HG02642 (cell line): ENCODE results near the gene CHPF.

Source experiments
- ATAC-seq: cut with Tn5 transposase; IDR thresholded peaks from one replicate; pipeline ENCODE4 v1.9.1; 2021; ENCODE audit warnings: mild to moderate bottlenecking; ENCODE audit not compliant: unreplicated experiment, poor library complexity

CHPF gene

GRCh38 chr2:219553463-219553963 is 9.9 kb upstream of the CHPF start:
- no peak for ATAC-seq

- no peak for ATAC-seq
Observed at GRCh38 chr2:219553168-219553417, 9.5 kb upstream of the CHPF start.

DNA sequence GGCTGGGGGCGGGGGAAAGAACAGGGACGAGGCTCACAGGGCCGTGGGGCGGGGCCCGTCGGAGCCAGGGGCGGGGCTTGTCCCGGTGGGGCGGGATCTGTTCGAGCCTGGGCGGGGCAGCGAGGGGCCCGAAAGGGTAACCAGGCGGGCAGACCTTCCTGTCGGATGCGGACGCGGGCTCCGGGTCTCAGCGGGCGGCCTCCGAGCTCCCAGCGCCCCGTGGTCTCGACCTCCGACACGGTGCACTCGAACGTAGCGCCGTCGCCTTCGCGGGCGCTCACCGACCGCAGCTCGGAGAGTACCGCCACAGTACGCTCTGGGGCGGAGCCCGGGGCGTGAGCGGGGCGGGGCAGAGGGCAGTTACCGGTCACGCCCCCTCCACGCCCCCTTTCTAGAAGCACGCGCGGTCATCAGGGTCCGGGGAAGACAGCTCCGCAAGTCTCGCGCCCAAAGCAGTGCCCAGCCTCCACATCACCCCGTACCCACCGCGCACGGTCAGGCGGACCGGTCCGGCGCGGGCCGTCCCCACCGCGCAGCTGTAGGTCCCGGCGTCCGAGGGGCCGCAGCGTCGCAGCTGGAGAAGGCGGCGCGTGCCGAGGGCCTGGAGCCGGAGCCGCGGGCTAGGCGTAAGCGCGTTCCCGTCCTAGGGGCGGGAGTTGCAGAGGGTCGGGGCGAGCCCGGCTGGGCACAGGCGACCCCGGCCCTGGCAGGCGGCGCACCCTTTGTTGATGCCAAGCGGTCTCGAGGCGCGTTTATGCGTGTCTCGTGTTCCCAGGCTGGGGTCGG is 9.0 kb upstream of the CHPF start:
- ATAC-seq = peak; percentile 90

DNA sequence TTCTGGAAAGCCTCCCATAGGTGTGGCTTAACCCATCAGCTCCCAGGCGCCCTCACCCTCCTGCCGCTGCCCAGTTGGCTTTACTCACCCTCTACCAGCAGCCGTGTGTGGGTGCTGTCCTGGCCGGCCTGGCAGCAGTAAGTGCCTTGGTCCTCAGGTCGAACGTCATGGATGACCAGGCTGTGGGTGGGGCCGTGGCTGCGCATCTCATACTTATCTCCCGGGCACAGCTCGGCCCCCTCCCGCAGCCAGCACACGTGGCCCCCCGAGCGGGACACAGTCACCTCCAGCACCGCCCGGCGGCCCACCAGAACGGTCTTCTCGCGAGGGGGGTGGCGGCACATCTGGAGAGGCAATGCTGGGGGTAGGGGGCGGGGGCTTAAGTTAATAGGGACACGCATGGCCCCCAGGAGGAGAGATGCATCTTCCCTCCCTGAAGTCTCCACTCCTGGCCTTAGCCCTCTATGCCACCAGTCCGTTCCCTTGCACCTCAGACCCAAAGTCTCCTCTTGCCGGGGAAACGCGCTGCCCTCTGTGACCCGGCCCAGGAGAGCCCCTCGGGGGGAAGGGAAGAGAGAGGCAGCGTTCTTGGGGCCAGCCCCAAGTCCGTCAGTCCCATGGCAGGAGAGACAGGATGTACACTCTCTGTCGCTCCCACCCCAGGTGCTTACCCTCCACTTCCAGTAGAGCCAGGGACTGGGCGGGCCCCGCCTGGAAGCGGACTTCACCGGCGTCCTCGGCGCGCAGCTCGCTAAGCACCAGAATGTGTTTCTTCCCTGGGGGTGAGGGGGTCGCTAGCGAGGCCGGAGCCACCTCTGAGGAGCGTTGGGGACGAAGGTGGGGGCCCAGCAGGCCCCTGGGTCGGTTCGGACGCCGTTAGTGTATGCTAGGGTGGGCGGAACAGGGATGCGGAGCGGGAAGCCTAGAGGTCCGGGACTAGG is 8.1 kb upstream of the CHPF start:
- ATAC-seq = peak; percentile 16

GRCh38 chr2:219549619-219550018 is 6.0 kb upstream of the CHPF start:
- no peak for ATAC-seq

- no peak for ATAC-seq
Observed at GRCh38 chr2:219548990-219549389, 5.4 kb upstream of the CHPF start.

- no peak for ATAC-seq
Observed at GRCh38 chr2:219547621-219548020, 4.0 kb upstream of the CHPF start.

GRCh38 chr2:219545943-219546352 is 2.3 kb upstream of the CHPF start:
- ATAC-seq = no peak

DNA sequence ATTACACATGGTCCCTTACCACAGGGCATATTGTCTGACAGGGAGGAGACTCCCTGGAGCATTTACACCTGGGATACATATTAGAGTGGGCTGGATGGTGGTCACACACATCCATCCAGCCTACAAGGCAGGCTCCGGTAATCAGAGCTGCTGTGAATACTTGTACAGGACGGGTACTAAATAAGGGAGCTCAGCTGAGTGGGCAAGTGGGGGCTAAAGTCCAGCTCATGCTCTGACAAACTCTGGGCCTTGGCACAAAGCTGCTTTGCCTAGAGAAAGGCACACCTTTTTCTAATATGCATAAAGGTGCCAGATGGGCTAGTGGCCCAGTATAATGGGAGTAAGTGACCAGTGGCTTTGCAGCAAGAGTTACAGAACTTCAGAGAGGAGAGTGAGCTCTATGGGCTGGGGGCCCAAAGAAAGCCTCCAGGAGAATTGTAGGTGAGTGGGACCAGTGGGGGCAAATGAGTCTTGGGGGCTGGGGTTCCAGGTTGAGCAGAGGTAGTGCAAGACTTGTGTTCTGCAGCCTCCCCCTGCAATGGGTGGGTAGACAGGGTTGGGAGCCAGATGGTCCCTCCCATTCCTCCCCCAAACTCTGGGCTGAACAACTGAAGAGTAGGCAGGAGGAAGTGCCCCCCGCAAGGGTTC is 1.8 kb upstream of the CHPF start:
- ATAC-seq = no peak

GRCh38 chr2:219544567-219544966 is 958 bp upstream of the CHPF start:
- no peak for ATAC-seq

DNA sequence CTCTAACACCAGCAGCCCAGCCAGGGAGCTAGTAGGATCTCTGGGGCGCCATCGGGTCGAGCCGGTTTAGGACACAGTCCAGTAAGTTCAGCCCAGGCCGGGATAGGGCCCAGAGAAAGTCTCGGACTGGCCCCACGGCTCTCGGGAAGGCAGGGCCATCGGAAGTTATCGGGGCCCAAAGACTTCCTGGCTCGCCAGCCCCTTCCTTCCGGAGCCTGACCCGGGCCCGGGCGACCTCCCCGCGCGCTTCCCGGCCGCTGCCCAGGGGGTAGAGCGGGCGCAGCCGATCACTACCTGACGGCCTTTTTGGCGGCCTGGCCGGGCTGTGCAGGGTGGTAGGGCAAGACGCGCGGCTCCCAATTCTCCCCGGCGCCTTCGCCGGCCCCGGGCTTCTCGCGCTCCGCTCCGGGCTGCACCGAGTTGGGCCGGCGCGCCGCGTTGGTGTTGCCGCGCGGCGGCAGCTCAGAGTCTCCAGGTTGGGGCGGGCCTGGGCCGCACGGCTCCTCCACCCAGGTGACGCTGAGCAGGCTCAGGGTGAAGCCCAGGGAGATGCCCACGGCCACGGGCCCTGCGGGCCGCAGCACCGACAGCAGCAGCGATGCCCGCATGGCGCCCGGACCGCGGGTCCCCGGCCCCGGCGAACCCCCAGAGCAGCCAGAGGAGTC is 546 bp downstream of the CHPF start:
- ATAC-seq = peak; percentile 38

GRCh38 chr2:219541611-219542180 is 1.9 kb downstream of the CHPF start:
- peak; percentile 45 for ATAC-seq

GRCh38 chr2:219540784-219541504 is 2.7 kb downstream of the CHPF start:
- no peak for ATAC-seq

DNA sequence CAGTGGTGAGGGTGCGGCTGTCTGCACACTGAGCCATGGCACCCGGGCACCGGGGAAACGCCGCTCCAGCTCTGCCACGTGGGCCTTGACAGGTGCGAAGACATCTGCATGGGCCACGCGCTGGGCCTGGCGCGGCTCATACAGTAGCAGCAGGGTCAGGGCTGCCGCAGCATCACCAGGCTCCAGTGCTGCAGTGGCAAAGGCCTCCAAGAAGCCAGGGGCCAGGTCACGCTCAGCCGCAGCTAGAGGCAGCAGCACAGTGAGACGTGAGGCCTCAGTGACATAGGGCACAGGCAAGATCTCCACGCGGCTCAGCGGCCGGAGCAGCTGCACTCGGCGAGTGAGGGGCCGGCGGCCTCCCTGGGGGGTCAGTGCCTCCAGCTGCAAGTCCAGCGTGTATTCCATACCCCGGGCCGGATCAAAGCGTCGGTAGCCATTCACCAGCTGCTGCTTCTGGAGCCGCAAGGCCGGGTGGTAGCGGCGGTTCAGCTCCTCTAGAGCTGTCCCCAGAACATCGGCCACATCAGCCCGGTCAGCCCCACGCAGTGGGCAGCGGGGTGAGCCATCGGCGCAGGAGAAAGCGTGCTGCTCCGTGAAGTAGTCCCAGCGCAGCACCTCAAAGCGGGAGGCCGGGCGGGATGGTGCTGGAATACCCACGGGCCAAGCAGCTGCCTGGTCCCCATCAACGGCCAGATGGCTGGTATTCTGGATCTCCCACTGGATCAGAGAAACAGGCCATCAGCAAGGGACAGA is 3.5 kb downstream of the CHPF start:
- ATAC-seq = no peak

DNA sequence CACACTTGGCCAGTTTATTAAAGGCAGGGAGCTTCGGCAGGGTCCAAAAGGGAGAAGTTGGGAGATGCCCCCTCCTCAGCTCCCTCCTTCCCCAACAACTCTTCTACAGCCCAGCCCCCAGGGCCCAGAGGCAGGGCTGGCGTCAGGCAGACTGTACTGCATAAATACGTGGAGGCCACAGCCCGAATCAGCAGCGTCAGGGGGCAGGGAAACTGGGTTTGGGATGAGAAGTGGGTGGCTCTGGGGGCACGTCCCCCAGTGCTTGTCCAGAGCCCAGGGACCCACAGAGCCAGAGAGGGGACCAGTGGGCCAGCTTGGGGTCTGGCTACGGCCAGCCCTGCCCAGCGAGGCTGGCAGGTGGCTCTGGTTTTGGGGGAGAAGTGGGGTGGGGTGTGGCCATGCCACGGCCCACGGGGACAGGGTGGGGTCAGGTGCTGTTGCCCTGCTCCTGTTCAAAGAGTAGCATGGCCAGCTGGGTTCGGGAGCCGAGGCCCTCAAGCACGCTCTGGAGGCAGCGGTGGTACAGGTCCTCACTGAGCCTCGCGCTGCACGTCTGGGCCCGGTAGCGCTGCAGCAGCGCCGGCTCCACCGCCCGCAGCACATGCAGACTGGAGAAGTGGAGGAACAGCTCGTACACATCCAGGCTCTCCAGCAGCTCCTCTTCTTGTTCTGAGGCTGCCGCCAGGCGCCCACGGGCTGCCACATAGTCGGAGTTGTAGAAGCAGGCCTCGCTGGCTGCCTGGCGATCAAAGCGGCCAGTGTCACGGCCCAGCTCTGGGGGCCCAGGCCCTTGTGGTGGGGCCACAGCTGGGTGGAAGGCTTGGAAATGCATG is 4.4 kb downstream of the CHPF start:
- no peak for ATAC-seq

DNA sequence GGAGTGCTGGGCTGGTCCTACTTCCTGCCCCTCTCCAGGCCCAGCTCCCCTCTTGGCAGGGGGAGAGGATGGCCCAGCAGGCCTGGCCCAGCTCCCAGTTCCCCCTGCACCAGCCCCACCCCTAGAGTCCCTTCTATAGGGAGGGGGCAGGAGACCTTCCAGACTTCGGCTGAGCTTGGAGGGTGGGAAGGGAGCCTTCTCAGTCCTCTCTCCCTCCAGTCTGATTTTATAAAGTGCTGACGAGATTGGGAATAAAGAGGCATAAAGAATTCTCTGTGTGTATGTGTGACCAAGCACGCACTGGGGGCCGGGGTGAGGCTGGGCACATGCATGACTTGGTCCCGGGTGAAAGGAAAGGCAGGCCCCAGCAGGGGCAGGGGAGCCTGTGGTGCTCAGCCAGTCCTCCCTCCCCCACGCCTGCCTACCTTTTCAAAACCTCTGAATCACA is 5.1 kb downstream of the CHPF start:
- ATAC-seq = no peak

GRCh38 chr2:219537657-219538488 is 5.7 kb downstream of the CHPF start:
- ATAC-seq = no peak
